Mesendoderm (in vitro differentiated cells): Measurements from ENCODE around the gene NAPA.
A peak's percentile ranks its signal among the peaks of the same experiment; 100 is the strongest.

Experiments
- DNase-seq: peaks from one replicate; pipeline ENCODE4 v3.0.0; 2013
- H2AK5ac ChIP-seq: 2 replicates; pipeline ENCODE4 v1.6.1; 2013; ENCODE audit warnings: low read length, inconsistent platforms
- H2BK120ac ChIP-seq: 2 replicates; pipeline ENCODE4 v1.6.1; 2013; ENCODE audit warnings: low read depth, mild to moderate bottlenecking, low read length, moderate library complexity, mixed read lengths
- H2BK15ac ChIP-seq: replicated peaks from 2 replicates; pipeline ENCODE4 v1.6.1; 2013; ENCODE audit warnings: low read depth, mild to moderate bottlenecking, moderate library complexity
- H2BK5ac ChIP-seq: 2 replicates; pipeline ENCODE4 v1.6.1; 2013; ENCODE audit warnings: low read length, inconsistent platforms
- H3K18ac ChIP-seq: 2 replicates; pipeline ENCODE4 v1.6.1; 2013; ENCODE audit warnings: mild to moderate bottlenecking, low read length, mixed read lengths
- H3K23ac ChIP-seq: one replicate; pipeline ENCODE4 v1.6.1; 2013; ENCODE audit warnings: low read length
- H3K27ac ChIP-seq: 2 replicates; pipeline ENCODE4 v1.5.1; 2013; ENCODE audit warnings: low read depth, mild to moderate bottlenecking, inconsistent platforms, low read length, moderate library complexity
- H3K27me3 ChIP-seq: 2 replicates; pipeline ENCODE4 v1.6.1; 2013; ENCODE audit warnings: low read length, control low read depth, mild to moderate bottlenecking, inconsistent platforms; ENCODE audit not compliant: insufficient read depth, poor library complexity
- H3K36me3 ChIP-seq: 2 replicates; pipeline ENCODE4 v1.6.1; 2013; ENCODE audit warnings: low read length, inconsistent platforms; ENCODE audit not compliant: control insufficient read depth, insufficient read depth
- H3K4ac ChIP-seq: one replicate; pipeline ENCODE4 v1.6.1; 2013; ENCODE audit warnings: low read depth, mild to moderate bottlenecking, low read length, moderate library complexity
- H3K4me1 ChIP-seq: 2 replicates; pipeline ENCODE4 v1.6.1; 2013; ENCODE audit warnings: low read depth, low read length, inconsistent platforms; ENCODE audit not compliant: control insufficient read depth
- H3K4me2 ChIP-seq: 2 replicates; pipeline ENCODE4 v1.6.1; 2013; ENCODE audit warnings: low read length
- H3K4me3 ChIP-seq: 2 replicates; pipeline ENCODE4 v1.5.1; 2013; ENCODE audit warnings: mild to moderate bottlenecking, low read length
- H3K56ac ChIP-seq: one replicate; pipeline ENCODE4 v1.6.1; 2013; ENCODE audit warnings: low read length
- H3K79me1 ChIP-seq: 2 replicates; pipeline ENCODE4 v1.6.1; 2013; ENCODE audit warnings: low read length, inconsistent platforms
- H3K79me2 ChIP-seq: 2 replicates; pipeline ENCODE4 v1.6.1; 2013; ENCODE audit warnings: mild to moderate bottlenecking, low read length; ENCODE audit not compliant: control insufficient read depth, insufficient read depth
- H3K9ac ChIP-seq: 2 replicates; pipeline ENCODE4 v1.6.1; 2013; ENCODE audit warnings: low read length, inconsistent platforms
- H4K5ac ChIP-seq: one replicate; pipeline ENCODE4 v1.6.1; 2013; ENCODE audit warnings: low read length
- H4K8ac ChIP-seq: one replicate; pipeline ENCODE4 v1.6.1; 2013; ENCODE audit warnings: low read depth, mild to moderate bottlenecking, control low read depth, low read length, moderate library complexity
- WGBS: extraction: QIAGEN DNeasy Blood & Tissue Kit; methylation state at CpG from one replicate; pipeline ENCODE4 v1.1.7; 2013; ENCODE audit warnings: low lambda C conversion rate, missing lambda C conversion rate; ENCODE audit not compliant: insufficient coverage; ENCODE audit errors: extremely low coverage; 5-methylcytosine and 5-hydroxymethylcytosine counted together

Gene NAPA

DNA sequence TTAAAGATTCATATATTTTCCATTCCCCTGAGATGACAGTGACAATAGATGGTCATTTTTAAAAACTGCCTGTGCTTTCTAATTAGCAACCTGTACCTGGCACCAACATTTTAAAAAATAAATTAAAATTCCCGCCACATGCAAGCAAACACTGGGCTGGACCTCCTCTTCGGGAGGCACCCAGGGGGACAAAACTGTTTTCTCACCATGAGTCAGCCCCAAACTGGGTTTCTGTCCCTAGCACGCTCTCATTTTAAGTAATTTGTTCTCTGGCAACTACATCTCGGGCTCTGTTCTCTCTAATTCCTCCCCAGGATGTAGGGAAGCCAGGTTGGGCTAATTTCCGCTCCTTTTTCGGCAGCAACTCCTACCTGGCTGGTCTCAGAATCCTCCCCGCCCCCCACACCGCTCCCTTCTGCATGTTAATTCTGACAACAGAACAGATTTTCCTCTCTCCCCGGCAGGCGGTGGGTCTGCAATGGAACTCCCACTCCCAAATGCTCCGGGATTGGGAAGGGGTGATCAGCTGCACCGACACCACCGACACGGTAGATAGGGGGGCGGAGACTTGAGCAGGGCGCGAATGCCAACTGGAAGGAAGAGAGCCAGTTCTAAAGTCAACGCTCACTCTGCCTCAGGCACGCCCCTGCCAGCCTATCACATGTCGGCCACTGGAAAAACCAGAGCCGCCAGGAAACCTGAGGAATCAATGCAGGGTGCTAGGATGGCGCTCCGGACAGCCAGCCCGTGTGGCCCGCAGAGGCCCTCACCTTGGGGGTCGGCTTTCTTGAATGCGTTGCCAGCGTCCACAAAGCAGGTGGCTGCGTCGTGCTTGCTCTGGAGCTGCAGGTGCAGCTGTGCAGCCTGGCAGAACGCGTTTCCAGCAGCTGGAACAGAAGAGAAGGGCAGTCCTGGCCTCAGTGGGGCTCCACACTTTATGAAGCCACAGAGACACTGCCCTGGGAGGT, 14.7 kb downstream of the NAPA start:
- H4K5ac ChIP-seq, result no peak overlapping the region
- peak overlapping the region; percentile 34 for H3K56ac ChIP-seq
- H2BK5ac ChIP-seq, result no peak overlapping the region
- H4K8ac ChIP-seq, result no peak overlapping the region
- no peak overlapping the region for H3K18ac ChIP-seq
- no peak for DNase-seq
- no CpG with 5 or more reads among the region's 32 CpGs for WGBS
- no peak overlapping the region for H2BK120ac ChIP-seq
- H3K79me2 ChIP-seq, result no peaks in the 10 kb centered on the region
- H3K4ac ChIP-seq, result no peak overlapping the region
- H3K27ac ChIP-seq, result no peak overlapping the region
- H3K36me3 ChIP-seq, result peaks cover 2% of the 10 kb centered on the region
- H3K27me3 ChIP-seq, result no peaks in the 10 kb centered on the region
- peaks cover 2% of the 10 kb centered on the region for H3K79me1 ChIP-seq
- H3K23ac ChIP-seq, result no peak overlapping the region
- H2AK5ac ChIP-seq, result no peak overlapping the region
- H3K4me2 ChIP-seq, result no peak overlapping the region
- H3K4me1 ChIP-seq, result no peaks in the 10 kb centered on the region
- no peak overlapping the region for H3K4me3 ChIP-seq
- H2BK15ac ChIP-seq, result no peak overlapping the region
- no peak overlapping the region for H3K9ac ChIP-seq

DNA sequence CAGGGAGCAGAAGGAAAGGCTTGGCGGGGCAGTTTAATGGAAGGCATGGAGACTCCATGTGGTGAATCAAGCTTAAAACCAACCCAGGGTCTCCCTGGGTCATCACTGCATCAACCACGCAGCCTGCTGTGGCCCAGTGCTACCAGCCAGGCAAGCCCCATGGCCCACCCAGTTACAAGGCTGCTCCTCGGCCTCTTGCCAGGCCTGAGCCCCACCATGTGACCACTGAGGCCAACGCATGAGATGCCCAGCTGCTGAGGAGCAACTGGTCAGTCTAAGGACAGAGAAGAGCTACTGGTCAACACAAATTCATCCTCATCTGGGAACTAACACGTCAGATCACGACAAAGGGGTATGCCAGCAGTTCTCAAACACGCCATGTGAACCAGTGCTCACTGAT, 15.5 kb downstream of the NAPA start:
- no peak overlapping the region for H3K27ac ChIP-seq
- no peak overlapping the region for H3K4me2 ChIP-seq
- WGBS, result no CpG with 5 or more reads among the region's 7 CpGs
- no peak for DNase-seq
- H3K4me1 ChIP-seq, result no peaks in the 10 kb centered on the region
- peaks cover 2% of the 10 kb centered on the region for H3K79me1 ChIP-seq
- H3K79me2 ChIP-seq, result no peaks in the 10 kb centered on the region
- H3K4ac ChIP-seq, result no peak overlapping the region
- H2BK15ac ChIP-seq, result no peak overlapping the region
- H3K56ac ChIP-seq, result no peak overlapping the region
- no peaks in the 10 kb centered on the region for H3K27me3 ChIP-seq
- no peak overlapping the region for H3K23ac ChIP-seq
- no peak overlapping the region for H3K18ac ChIP-seq
- H3K36me3 ChIP-seq, result peaks cover 2% of the 10 kb centered on the region
- no peak overlapping the region for H3K9ac ChIP-seq
- no peak overlapping the region for H4K8ac ChIP-seq
- H4K5ac ChIP-seq, result no peak overlapping the region
- no peak overlapping the region for H3K4me3 ChIP-seq
- no peak overlapping the region for H2BK5ac ChIP-seq
- H2AK5ac ChIP-seq, result no peak overlapping the region
- H2BK120ac ChIP-seq, result no peak overlapping the region

DNA sequence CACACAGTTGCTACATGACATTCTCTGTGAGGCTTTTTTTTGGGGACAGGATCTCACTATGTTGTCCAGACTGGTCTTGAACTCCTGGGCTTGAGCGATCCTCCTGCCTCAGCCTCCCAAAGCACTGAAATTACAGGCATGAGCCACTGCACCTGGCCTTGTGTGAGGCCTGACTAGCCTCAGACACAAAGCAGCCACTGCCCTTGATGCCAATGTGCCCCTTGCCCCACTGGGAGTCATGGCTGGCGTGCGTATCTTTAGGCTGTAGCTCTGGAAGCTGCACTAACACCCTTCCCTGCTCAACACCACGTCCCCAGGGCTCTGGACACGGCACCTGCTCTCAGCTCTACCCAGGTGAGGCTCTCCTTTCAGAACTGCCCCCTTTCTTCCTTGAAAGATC, 16.3 kb downstream of the NAPA start:
- Histone ChIP-seq H2BK120ac (no peak overlapping the region), H4K8ac (no peak overlapping the region), H3K4me3 (no peak overlapping the region), H3K9ac (no peak overlapping the region), H3K36me3 (peaks cover 2% of the 10 kb centered on the region), H2BK5ac (no peak overlapping the region), H3K4me2 (no peak overlapping the region), H3K27me3 (no peaks in the 10 kb centered on the region), H3K4ac (no peak overlapping the region), H3K23ac (no peak overlapping the region), H4K5ac (no peak overlapping the region), H3K79me1 (peaks cover 2% of the 10 kb centered on the region), H3K18ac (no peak overlapping the region), H3K27ac (no peak overlapping the region), H3K4me1 (no peaks in the 10 kb centered on the region), H3K56ac (no peak overlapping the region), H3K79me2 (no peaks in the 10 kb centered on the region), H2AK5ac (no peak overlapping the region), H2BK15ac (no peak overlapping the region)
- no CpG with 5 or more reads among the region's 5 CpGs for WGBS
- DNase-seq, result no peak

GRCh38 chr19:47497821-47498520, 16.9 kb downstream of the NAPA start:
- H2BK15ac ChIP-seq, result no peak overlapping the region
- no peak for DNase-seq
- no peak overlapping the region for H4K5ac ChIP-seq
- no peak overlapping the region for H3K4me2 ChIP-seq
- no peak overlapping the region for H2AK5ac ChIP-seq
- no peak overlapping the region for H3K9ac ChIP-seq
- WGBS, result no CpG with 5 or more reads among the region's 14 CpGs
- H3K79me2 ChIP-seq, result no peaks in the 10 kb centered on the region
- no peaks in the 10 kb centered on the region for H3K4me1 ChIP-seq
- H2BK120ac ChIP-seq, result no peak overlapping the region
- H3K4me3 ChIP-seq, result no peak overlapping the region
- H3K23ac ChIP-seq, result no peak overlapping the region
- H3K56ac ChIP-seq, result no peak overlapping the region
- no peak overlapping the region for H3K18ac ChIP-seq
- no peaks in the 10 kb centered on the region for H3K27me3 ChIP-seq
- H3K27ac ChIP-seq, result no peak overlapping the region
- H4K8ac ChIP-seq, result no peak overlapping the region
- no peak overlapping the region for H3K4ac ChIP-seq
- no peak overlapping the region for H2BK5ac ChIP-seq
- peaks cover 2% of the 10 kb centered on the region for H3K79me1 ChIP-seq
- H3K36me3 ChIP-seq, result peaks cover 2% of the 10 kb centered on the region

DNA sequence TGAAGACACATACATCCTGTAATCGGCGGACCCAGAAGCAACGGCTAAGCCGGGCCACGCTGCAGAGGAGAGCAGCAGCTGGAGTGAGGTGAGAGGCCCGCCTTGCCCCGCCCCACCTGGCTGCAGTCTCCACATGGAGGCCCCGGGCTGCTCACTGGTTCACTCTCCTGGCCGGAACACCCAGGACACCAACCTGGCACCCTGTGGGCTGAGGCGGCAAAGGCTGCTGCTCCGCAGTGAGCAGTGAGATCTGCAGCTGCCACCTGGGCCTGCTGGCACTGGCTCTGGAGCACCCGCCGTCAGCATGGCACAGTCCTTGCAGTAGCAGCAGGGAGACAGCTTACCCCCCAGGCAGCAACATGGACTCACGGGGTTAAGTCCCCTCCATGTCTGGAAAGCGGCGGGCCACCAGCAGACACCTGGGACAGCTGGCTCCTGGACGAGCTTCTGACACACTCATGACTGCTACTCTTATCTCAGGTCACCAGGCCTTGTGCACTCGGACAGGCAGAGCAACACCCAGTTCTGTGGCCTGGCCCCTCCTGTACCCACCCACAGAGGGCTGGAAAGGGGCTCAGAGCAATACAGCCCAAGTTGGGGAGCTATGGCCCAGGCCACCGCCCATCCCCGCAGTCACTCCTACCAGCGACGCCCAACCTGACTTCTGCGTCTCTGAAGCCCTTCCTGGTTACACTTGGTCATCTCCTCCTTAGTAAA, 17.7 kb downstream of the NAPA start:
- H3K4me2 ChIP-seq, result no peak overlapping the region
- no peak overlapping the region for H2BK5ac ChIP-seq
- no peak overlapping the region for H3K4ac ChIP-seq
- H3K79me2 ChIP-seq, result no peaks in the 10 kb centered on the region
- no peak overlapping the region for H3K27ac ChIP-seq
- H3K18ac ChIP-seq, result no peak overlapping the region
- no peaks in the 10 kb centered on the region for H3K27me3 ChIP-seq
- no peak overlapping the region for H3K23ac ChIP-seq
- no peak overlapping the region for H3K56ac ChIP-seq
- H3K4me1 ChIP-seq, result no peaks in the 10 kb centered on the region
- no peak overlapping the region for H4K8ac ChIP-seq
- H3K9ac ChIP-seq, result no peak overlapping the region
- no peak overlapping the region for H3K4me3 ChIP-seq
- no CpG with 5 or more reads among the region's 23 CpGs for WGBS
- H4K5ac ChIP-seq, result no peak overlapping the region
- no peak overlapping the region for H2BK15ac ChIP-seq
- DNase-seq, result no peak
- H2AK5ac ChIP-seq, result no peak overlapping the region
- H2BK120ac ChIP-seq, result no peak overlapping the region
- peaks cover 2% of the 10 kb centered on the region for H3K79me1 ChIP-seq
- H3K36me3 ChIP-seq, result peaks cover 2% of the 10 kb centered on the region
